ENCODE results near the gene MAP4K4.
"Not testable (repeated sequence)": the region's sequence is repeated elsewhere in the genome, so short reads cannot be mapped to it uniquely, and the experiment has no call there.

MAP4K4 gene

GRCh38 chr2:101930019-101930418 is 232.5 kb downstream of the MAP4K4 start:
- DNase-seq = no peak

GRCh38 chr2:101930847-101931246 is 233.3 kb downstream of the MAP4K4 start:
- DNase-seq = no peak

GRCh38 chr2:101931402-101931801 is 233.9 kb downstream of the MAP4K4 start:
- no peak for DNase-seq

GRCh38 chr2:101935764-101936163 is 238.3 kb downstream of the MAP4K4 start:
- DNase-seq = not testable (repeated sequence)

- DNase-seq = no peak
Measured at GRCh38 chr2:101942851-101943250, 245.3 kb downstream of the MAP4K4 start.

Measured in EL (cell line).